ENCODE results near the gene DISC1.

DISC1 gene

GRCh38 chr1:232036181-232036933, 409.8 kb downstream of the DISC1 start:
- H3K4me3 ChIP-seq (ENCODE audit: low read length), result no peak overlapping the region
- TF ChIP-seq ZNF274 (IDR thresholded peaks at IDR 0.05; ENCODE audit: low read depth, low read length), result no peak

GRCh38 chr1:232037774-232038388, 411.3 kb downstream of the DISC1 start:
- H3K4me3 ChIP-seq (ENCODE audit: low read length), result no peak overlapping the region
- TF ChIP-seq ZNF274 (IDR thresholded peaks at IDR 0.05; ENCODE audit: low read depth, low read length), result no peak

GRCh38 chr1:232038706-232039677, 412.4 kb downstream of the DISC1 start:
- TF ChIP-seq ZNF274 (IDR thresholded peaks at IDR 0.05; ENCODE audit: low read depth, low read length), result no peak
- H3K4me3 ChIP-seq (ENCODE audit: low read length), result no peak overlapping the region

DNA sequence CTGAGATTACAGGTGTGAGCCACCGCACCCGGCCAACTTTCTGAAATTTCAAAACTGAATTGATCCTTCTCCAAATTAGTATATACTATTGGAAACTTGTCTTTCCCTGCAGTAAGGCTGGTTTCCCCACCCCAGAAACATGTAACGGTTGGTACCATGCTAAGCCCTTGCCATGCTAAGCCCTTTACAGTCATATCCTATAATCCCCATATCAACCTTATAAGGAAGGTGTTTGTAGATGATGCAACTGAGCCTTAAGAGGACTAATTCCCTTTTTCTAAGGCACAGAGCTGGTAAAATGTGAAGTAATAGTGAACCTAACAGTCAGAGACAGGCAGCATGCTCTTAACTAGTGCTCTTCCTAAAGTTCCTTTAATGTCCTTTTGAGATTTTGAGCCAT, 413.7 kb downstream of the DISC1 start:
- H3K4me3 ChIP-seq (ENCODE audit: low read length), result no peak overlapping the region

GRCh38 chr1:232044728-232045127, 418.1 kb downstream of the DISC1 start:
- no peak for TF ChIP-seq ZNF274 (IDR thresholded peaks at IDR 0.05; ENCODE audit: low read depth, low read length)
- no peak overlapping the region for H3K4me3 ChIP-seq (ENCODE audit: low read length)

More for the DNA sequence above, 413.7 kb downstream of the DISC1 start:
- TF ChIP-seq ZNF274 (IDR thresholded peaks at IDR 0.05; ENCODE audit: low read depth, low read length), result no peak

GRCh38 chr1:232045139-232045994, 418.8 kb downstream of the DISC1 start:
- TF ChIP-seq ZNF274 (IDR thresholded peaks at IDR 0.05; ENCODE audit: low read depth, low read length), result no peak
- H3K4me3 ChIP-seq (ENCODE audit: low read length), result no peak overlapping the region

DNA sequence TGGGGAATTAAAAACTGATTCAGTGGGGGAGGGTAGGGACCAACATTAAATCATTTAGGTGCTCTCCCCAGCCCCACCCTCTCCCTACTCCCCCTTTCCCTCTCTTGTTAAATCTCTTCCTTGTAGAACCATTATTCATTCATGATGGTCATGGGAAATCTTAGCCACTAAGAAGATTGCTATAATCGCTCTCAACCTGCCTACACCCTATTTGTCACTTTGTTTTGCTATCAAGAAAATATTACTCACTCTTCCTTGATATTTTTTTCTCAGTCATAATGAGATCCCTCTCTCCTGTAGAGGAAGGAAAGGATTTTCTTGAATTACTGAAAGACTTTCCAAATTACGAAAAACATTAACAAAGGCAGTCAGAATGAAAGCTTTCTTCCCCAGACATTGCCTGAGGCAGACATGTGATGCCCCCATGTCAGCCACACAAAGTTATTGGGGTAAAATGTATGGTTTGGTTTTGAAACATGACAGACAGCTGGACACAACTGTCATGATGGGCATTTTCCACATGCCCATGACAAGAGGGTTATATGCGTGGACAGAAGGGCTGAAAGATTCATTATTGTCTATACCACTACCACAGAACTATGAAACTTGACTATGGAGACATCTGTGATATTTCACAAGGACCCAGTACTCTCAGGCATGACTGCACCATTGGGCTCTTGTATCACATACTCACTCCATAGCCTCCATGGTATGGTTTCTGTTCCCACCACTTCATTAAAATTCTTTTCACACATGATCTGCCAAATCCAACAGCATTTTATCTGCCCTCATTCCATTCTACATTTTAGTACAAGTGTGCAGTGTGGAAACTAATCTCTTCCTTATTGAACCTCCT, 420.1 kb downstream of the DISC1 start:
- no peak for TF ChIP-seq ZNF274 (IDR thresholded peaks at IDR 0.05; ENCODE audit: low read depth, low read length)
- no peak overlapping the region for H3K4me3 ChIP-seq (ENCODE audit: low read length)

DNA sequence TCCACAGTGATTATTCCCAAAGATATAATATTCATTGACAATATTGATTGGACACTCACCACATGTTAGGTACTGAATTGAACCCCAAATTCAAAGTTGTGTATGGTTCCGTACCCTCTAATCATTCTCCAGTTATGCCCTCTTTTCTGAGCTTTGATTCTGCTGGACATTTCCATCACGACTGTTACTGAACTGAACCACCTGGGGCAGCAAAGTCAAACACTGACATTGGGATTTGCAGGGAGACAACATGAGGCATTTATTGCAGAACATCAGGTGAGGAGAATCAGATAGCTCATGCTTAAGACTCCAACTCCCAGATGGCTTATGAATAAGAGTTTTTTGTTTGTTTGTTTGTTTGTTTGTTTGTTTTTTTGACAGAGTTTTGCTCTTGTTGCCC, 420.9 kb downstream of the DISC1 start:
- TF ChIP-seq ZNF274 (IDR thresholded peaks at IDR 0.05; ENCODE audit: low read depth, low read length), result no peak

DNA sequence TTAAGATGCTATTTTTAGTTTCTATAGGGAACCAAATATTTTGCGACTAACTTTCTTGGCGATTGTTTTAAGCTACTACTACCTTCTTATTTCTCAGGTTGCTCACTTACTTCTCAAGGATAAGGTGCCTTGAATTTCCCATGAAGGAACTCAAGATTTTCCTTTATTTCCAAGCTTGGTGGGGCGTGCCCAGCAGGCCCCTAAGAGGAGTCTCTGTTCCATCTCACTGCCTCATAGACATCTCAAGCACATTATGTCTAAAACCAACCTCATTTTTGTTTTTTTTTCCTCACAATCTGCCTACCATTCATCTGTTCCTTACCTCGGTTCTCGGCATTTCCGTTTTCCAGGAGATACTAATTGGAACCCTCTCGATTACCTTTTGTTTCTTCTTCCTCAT, 421.9 kb downstream of the DISC1 start:
- no peak for TF ChIP-seq ZNF274 (IDR thresholded peaks at IDR 0.05; ENCODE audit: low read depth, low read length)
- H3K4me3 ChIP-seq (ENCODE audit: low read length), result no peak overlapping the region

More for the DNA sequence above, 420.9 kb downstream of the DISC1 start:
- no peak overlapping the region for H3K4me3 ChIP-seq (ENCODE audit: low read length)

DNA sequence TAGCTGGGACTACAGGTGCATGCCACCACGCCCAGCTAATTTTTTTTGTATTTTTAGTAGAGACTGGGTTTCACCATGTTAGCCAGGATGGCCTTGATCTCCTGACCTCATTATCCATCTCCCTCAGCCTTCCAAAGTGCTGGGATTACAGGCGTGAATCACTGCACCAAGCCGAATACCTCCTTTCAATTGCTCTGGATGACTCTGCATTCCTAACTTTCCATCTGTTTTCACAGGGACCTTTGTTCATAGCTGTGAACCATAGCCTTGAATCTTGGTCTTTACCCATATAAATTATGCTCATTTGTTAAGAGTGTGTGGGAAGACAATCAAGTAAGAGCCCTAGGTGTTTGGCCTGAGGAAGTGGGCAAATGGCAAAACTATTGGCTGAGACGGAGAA, 422.7 kb downstream of the DISC1 start:
- no peak for TF ChIP-seq ZNF274 (IDR thresholded peaks at IDR 0.05; ENCODE audit: low read depth, low read length)

DNA sequence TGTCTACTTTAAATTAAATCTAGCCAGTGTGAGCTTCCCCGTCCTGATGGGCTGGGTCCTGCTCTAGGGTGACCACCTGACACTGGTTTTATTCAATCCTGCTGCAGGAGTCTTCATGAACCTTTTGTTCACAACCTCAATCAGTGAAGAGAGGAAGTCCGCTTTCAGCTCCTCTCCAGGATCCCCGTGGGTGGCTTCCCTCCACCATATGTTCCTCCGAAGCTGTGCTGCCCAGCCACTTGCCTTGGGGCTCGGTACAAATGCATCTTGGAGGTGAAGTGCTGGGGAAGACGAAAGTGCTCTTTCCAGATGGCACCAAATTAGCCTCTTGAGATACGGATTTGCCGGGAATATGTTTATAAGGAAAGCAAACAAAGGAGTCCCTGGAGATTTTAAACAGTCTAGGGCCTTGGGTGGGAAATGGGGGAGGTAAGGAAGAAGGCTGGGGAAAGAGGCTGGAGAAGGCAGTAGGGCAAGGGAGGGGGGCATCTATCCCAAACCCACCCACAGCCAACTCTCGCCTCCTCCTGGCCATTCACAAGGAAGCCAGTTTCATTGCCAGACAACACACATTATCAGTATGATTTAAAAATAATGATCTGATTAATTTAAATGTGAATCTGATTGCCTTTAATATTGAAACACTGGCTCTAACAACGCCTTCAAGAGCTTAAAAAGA, 430.8 kb downstream of the DISC1 start:
- no peak for TF ChIP-seq ZNF274 (IDR thresholded peaks at IDR 0.05; ENCODE audit: low read depth, low read length)
- no peak overlapping the region for H3K4me3 ChIP-seq (ENCODE audit: low read length)

More for the DNA sequence above, 422.7 kb downstream of the DISC1 start:
- H3K4me3 ChIP-seq (ENCODE audit: low read length), result no peak overlapping the region

GRCh38 chr1:232057896-232058274, 431.3 kb downstream of the DISC1 start:
- TF ChIP-seq ZNF274 (IDR thresholded peaks at IDR 0.05; ENCODE audit: low read depth, low read length), result no peak
- H3K4me3 ChIP-seq (ENCODE audit: low read length), result no peak overlapping the region
